Activated CD4-positive, alpha-beta T cell treated with anti-CD3 and anti-CD28 coated beads, Interleukin-2, amount 50 U/mL, for 1 hour (primary cell): ENCODE data around the gene ACAD9.
"Not testable (repeated sequence)": the region's sequence is repeated elsewhere in the genome, so short reads cannot be mapped to it uniquely, and the experiment has no call there.

Experiments
- DNase-seq: peaks from one replicate; pipeline ENCODE4 v3.0.0-alpha.2; 2020

Gene ACAD9

DNA sequence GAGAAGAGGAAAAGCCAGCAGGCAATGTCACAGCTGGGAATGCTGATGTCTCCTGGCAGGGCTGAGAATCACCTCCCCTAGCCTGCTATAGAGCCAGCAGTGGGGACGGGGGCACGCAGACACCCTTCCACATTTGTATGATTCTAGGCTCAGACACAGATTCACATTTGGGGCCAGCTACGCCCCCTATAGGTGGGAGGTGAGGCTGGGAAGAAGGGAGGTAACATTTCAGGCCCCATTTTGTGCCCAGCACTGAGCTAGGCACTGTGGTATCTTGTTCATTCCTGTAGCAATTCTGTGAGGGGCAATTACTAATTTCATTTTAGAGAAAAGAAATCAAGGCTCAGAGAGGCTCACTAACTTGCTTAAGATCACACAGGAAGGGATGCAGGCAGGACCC is 15.9 kb upstream of the ACAD9 start:
- no peak for DNase-seq

DNA sequence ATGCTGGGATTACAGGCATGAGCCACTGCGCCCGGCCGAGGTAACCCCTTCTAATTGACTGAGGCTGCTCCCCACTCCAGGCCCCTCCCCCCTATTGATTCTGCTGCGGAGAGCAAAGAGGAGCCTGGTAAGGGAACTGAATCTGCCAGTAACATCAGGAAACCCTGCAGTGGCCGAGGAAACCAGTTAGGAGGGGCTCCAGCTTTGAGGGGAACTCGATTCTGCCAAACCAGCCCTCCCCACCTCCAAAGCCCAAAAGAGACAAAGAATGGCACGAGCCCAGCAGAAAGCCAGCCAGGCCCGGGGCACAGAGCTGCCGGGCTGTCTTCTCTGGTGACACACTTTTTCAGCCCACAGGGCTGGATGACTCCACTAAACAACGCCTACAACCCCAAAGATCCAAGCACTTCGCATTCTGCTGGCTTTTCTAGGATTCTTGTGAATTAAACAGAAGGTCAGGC is 15.0 kb upstream of the ACAD9 start:
- no peak for DNase-seq

DNA sequence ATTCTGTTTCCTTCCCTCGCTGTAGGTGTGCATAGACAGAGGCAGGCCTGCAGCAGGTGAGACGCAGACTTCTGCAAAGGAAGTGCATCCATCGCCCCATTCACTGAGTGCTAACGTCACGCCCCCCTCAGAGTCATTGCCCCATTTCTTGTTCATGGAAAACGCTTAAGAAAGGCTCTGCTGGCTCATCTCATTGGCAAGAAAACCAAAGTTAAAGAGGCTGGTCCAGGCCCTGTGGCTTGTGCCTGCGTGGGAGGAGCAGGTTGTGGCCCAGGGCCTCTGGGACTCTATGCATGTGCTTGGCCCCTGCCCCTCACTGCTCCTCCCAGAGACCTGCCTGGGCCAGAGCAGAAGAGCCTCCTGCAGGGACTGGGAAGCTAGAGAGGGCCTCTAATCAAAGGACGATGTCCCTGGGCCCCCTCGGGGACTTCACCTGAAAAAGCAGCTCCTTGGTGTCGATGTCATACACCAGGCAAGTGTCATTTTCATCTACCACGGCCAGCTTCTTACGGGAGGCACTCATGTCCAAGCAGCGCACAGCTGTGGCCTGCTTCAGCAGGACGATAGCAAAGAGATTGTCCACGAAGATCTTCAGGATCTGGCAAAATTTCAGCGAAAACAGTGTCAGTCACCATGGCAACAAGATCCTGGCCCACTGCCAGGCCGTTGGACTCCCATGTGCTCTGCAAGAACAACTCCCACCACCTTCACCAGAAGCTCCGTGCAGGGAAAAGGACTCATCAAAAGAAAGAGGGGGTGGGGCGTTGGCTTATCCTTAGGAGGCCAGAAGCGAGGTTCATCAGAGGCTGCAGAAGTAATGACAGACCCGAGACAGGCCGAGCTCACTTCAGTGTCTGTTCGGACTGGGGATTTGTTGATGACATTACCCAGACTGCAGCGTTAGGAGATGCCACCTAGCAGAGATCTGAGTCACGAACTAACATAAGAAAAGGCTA is 14.3 kb upstream of the ACAD9 start:
- not testable (repeated sequence) for DNase-seq

DNA sequence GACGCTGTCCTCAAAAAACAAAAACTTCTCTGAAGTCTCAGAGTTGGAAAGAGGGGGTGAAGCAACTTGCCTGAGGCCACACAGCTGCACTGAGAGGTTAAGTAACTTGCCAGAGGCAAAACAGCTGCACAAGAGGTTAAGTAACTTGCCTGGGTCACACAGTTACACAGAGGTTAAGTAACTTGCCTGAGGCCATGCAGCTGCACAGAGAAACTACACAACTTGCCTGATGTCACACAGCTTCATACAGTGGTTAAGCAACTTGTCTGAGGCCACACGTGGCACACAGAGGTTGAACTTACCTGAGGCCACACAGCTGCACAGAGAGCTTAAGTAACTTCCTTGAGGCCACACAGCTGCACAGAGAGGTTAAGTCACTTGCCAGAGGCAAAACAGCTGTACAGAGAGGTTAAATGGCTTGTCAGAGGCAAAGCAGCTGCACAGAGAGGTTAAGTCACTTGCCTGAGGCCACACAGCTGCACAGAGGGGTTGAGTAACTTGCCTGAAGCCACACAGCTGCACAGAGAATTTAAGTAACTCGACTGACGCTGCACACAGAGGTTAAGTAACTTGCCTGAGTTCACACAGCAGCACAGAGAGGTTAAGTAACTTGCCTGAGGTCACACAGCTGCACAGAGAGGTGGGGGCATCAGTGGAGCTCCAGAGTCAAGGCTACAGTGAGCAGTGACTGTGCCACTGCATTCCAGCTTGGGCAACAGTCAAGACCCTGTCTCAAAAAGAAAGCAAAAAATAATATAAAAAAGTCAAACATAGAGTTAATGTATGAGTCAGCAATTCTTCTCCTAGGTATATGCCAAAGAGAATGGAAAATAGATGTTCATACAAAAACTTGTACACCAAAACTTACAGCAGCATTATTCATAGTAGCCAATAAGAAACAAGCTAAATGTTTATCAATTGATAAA is 12.0 kb upstream of the ACAD9 start:
- DNase-seq = no peak

DNA sequence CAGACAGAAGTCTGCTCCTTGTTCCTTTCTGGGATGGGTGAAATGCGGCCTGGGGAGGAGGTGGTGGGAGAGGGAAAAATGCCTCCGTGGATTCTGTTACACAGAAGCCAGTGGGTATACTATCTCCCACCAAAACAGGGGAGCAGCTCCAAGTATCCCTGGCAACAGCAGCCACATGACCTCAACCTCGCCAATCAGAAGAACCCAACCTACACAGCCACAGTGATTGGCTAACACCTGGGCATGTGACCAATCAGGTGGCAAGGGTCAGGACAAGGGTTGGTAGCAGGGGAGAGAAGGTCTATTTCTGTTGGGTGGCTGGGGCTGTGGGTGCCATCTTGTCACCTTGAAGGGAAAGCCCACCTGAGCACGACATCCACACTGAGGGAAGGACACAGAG is 9.1 kb upstream of the ACAD9 start:
- DNase-seq = no peak

DNA sequence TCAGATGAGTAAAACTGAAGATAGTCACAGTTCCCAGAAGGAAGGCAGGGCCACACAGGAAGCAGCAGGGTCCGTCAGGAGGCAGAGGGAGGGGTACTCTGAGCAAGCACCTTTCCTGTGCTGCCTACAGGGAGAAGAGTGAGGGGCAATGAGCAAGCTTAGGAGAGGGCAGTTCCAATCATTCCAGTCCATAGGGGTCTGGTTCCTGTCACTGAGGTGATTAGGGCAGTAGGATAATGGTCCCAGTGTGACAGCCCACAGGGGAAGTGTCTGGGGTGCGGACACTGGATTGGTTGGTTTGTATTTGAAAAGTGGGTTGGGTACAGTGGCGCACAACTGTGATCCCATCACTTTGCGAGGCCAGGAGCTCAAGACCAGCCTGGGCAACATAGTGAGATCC is 7.1 kb upstream of the ACAD9 start:
- DNase-seq = no peak

DNA sequence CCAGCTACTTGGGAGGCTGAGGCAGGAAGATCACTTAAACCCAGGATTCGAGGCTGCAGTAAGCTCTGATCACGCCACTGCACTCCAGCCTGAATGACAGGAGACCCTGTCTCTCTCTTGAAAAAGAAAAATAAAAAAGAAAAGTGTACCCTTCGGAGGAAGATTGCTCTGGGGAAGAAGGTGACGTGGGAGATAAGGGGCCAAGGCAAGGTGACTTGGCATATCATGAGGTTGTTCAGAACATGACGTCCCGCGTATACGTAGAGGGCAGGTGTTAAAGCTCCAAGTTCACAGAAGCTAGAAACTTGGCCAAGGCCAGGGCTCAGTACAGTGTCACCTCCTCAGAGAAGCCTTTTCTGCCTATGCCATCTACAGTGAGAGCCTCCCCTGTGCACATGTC is 6.7 kb upstream of the ACAD9 start:
- DNase-seq = no peak

DNA sequence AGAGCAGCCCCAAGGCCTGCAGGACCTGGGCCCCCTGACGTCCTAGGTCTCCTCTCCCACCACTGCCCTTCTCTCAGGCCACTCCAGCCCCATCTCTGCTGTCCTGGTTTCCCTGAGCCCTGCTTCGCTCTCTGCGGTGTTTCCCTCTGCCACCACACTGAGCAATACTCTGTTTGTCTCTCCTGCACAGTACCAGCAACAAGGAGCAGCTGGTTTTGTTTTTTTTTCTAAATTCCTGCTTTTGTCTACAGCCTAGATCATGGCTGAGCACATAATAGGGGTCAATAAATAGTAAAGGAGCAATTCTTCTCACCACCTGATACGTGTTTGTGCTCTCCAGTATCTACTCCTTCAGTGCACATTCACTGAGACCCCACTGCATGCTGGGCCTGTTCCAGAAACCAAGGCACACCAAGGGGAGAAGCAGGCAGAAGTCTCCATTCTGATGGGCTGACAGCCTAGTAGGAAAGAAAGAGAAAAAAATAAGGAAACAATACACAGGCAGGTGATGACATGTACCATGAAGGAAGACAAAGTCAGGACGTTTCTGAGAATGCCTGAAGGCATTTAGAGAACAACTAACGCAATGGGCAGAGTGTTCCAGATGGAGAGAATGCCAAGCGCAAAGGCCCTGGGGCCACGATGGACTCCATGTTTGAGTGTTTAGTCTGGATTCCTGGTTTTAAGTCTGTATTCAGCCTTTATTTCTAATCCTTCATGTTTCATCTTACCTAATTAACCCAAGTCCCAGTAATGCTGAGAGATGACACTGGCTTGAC is 6.0 kb upstream of the ACAD9 start:
- DNase-seq = no peak

DNA sequence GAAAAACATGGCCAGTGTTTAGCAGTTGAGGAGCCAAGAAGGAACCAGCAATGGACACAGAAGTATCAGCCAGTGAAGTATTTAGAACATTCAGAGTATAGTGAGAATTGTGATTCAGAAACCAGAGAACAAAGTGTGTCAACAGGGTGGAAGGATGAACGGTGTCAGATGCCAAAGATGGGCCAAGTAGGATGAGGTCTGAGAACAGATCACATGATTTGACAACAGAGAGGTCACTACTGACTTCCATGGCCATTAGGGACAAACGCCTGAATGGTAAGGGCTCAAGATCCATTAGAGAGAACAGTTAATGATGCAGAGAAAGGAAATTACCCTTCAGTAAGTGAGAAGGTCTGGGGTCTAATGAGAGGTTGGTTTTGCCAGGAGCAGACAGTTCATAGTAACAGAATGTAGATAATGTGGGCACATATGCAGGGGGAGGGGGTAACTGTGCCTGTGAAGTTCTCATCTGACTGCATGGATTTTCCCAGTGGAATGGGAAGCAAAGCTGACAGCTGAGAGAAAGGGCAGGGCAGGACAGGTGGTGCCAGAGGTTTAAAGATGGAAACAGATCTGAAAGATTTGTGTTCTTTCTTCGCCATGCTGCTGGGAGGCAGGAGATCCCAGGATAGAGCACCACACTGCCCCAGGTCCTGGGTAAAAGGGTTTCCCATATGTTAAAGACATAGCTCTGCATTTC is 4.8 kb upstream of the ACAD9 start:
- no peak for DNase-seq

DNA sequence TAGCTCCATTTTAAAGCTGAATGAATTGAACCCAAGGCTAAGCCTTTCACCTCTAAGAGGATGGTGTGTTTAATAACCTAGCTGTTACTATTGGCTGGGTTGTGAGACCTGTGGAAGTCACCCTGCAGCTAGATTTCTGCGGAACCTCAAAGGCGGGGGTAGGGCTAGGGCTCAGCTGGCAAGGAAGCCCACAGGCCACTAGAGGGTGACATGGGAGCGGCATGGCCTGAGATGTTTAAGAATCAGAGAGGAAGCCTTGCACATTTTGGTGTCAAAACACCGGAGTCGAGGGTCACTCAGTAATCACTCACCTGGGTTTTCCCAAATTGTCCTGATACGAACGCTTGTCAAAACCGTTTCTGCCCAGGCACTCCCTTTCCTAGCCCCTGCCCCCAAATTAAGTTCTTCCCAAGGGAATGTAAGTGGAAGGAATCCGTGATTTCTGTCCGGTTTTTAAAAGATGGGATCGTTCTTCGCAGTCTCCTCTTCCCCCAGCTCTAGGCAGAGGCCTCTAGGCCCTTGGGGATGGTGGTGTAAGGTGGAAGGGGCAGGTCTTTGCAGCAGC is 3.8 kb upstream of the ACAD9 start:
- peak; percentile 64 for DNase-seq

DNA sequence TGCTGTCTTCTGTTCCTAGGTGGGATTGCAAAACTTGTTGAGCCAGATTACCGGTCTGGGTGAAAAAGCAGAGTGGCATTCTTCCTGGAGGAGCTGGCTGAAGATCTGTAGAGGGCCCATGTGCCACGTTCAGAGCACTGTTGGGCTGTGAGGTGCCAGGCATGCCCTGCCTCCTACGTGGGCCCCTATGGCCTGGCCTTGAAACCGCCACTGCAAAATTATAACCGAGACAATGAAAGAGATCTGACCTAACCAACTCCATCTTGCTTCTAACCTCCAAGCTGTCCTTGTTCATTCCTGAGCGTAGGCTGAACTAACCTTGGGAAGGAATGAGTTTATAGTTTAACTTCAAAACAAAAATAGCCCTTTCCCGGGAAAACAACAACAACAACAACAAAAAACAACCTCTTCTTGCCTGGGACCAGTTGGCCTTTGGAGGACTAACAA is 1.4 kb upstream of the ACAD9 start:
- DNase-seq = no peak

DNA sequence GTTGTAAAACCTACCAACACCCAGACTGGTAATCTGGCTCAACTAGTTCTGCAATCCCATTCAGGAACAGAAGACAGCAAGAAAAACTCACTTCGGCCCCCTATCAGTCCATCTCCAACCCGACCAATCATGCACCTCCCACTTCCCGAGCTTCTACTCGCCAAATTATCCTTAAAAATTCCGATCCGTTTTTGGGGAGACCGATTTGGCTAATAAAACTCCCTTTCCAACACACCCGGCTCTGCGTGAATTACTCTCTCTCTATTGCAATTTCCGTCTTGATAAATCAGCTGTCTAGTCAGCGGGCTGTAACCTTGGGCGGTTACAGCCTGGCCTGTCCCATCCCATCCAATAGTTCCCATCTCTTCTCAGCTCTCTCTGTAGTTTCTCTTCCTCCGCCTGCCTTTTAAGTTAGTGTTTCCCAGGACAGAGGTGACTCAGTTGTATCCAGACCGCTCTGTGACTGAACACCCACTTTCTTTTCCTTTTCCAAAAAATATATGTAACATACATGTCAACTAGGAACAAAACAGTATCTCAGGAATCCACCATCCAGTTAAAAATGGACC is 780 bp upstream of the ACAD9 start:
- peak; percentile 8 for DNase-seq

DNA sequence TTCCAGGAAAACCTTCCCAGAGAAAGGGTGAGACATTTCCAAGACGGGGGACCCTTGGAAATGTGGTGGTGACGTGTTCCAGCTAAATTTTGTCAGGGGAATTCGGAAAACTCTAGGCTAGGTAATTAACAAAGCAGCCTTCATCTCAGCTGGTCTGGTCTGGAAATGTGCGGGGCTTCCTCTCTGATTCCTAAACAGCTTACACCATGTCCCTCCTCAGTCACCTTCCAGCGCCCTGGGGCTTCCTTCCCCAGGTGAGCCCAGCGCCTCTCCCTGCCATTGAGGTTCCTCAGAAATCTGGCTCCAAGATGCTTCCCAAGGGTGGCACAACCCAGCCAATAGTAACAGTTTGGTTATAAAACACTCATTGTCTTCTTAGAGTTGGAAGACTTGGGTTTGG is 571 bp downstream of the ACAD9 start:
- DNase-seq = no peak

DNA sequence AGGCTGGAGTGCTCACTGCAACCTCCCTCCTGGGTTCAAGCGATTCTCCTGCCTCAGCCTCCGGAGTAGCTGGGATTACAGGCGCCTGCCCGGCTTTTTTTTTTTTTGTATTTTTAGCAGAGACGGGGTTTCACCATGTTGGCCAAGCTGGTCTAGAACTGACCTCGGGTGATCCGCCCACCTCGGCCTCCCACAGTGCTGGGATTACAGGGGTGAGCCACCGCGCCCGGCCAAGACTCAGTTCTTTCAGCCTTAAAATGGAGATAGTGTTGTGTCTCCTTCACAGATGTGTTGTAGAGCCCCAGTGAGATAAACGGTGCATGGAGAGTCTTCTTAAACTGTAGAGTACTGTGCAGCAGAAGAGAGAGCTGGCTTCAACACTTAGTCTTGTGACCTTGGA is 1.0 kb downstream of the ACAD9 start:
- DNase-seq = not testable (repeated sequence)

DNA sequence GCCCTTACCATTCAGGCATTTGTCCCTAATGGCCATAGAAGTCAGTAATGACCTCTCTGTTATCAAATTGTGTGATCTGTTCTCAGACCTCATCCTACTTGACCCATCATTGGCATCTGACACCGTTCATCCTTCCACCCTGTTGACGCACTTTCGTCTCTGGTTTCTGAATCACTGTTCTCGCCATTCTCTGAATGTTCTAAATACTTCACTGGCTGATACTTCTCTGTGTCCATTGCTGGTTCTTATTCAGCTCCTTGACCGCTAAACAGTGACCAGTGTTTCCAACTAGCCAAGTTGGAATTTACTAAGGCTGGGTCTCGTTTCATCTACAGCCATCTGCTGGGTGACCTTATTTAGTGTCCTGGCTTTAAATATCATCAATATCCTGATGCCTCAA is 2.2 kb downstream of the ACAD9 start:
- no peak for DNase-seq

DNA sequence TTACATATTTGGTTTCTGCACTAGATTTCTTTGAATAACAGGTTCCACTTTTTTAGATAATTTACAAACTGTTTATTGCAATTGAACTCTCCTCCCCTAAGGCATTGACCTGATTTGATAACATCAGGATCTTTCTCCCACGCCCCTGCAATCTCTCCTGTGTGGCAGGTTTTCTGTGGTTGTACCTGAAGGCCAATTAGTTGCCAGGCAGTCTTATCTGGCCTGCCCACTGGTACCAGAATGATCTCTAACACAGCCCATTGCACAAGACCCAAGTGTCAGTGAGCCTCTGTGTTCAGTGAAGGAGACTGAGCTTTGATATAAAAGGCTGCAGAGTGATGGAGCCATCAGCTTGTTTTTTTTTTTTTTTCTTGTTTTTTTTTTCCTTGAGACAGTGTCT is 3.3 kb downstream of the ACAD9 start:
- DNase-seq = no peak

DNA sequence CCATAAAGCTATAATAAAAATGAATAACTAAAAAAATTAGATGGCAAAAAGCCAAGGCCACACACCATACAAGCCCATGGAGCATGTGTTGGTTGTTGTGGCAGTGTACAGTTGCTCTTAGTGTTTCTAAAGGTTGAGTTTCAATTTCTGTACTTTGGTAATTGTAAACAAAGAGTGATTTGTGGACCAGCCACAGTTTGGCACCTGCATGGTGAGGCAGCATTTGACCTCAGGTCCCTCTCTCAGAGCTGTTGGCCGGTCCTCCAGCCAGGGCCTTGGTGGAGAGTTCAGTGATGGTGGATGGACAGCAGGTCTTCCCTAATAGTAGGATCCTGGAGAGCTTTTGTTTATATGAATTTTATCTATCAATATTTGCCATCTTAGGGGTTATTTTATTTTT is 5.6 kb downstream of the ACAD9 start:
- DNase-seq = no peak

DNA sequence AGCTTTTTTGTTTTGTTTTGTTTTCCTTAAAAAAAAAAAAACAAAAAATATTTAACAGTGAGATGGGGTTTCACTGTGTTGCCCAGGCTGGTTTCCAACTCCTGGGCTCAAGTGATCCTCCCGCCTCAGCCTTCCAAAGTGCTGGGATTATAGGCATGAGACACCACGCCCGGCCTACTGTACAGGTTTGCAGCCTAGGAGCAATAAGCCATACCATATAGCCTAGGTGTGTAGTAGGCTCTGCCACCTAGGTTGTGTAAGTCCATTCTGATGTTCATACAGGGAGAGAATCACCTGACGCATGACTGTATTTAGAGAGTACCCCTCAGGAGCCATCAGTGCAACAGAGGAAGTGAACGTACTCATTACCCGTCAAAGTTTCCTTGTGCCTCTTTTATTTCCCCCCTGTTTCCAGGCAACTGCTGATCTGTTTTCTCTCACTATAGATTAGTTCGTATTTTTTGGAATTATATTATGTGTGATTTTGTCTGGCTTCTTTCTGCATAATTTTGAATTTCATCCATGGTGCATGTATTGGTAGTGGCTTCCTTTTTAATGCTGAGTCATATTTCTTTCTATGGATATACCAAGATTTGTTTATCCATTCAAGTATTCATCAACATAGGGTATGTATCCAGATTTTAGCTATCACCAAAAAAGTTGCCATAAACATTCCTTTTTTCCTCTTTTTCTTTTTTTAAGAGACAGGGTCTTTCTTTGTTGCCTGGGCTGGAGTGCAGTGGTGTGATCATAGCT is 9.9 kb downstream of the ACAD9 start:
- DNase-seq = no peak

DNA sequence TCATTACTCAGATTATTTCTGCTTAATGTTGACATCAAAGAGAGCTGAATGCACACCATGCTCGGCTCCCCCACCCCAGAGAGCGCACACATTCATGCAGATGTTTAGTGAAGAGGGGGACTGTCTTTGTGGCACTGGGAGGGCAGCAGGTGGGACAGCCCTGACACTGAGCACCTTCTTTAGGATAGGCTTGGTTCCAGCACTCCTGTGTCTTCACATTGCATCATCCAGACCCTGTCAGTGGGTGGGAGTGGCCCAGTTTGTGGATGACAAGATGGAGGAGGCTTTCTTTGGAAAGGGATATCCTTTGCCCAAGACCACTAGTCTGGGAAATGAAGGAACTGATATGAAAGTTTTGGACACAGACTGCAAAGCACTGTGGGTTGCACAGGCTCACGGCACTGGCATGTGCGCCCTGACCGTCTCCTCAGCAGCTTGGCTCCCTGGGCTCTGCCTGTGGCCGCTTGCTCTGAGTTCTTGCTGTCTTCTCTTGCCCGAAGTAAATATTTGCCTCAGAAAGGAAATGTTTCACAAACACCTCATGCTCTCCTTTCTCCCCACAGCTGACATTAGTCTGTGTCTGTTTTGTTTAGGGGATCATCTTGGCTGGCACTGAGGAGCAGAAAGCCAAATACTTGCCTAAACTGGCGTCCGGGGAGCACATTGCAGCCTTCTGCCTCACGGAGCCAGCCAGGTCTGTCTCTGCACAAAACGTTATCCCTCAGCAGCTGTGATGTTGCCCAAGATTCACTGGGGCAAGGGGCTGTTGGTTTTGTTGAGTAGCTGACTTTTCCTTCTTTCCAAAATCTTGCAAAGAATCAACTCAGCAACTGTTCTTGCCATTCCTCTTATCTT is 16.6 kb downstream of the ACAD9 start:
- DNase-seq = no peak

DNA sequence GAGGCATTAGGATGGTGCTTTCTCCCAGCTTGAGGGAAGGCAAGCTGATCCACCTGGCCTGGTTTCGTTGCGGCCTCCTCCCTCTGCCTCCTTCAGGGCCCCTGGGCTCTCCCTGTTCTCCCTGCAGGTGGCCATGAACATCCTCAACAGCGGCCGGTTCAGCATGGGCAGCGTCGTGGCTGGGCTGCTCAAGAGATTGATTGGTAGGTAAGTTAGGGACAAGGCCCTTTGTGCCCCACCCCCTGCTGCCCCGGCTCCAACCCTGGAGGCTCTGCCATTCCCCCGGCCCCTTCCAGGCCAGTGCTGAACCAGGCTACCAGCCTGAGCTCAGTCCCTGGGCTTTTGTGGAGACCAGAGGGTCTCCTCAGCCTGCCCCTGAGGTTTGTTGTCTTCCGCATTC is 23.0 kb downstream of the ACAD9 start:
- DNase-seq = no peak
